Femur (tissue), 1 donor: ENCODE results near the gene ABCD1.
A peak's percentile ranks its signal among the peaks of the same experiment; 100 is the strongest.
"Not testable (repeated sequence)": the region's sequence is repeated elsewhere in the genome, so short reads cannot be mapped to it uniquely, and the experiment has no call there.

Experiments used
- DNase-seq: peaks from one replicate; pipeline ENCODE4 v3.0.0-alpha.2; 2017

Gene ABCD1

GRCh38 chrX:153694687-153695270 is 29.9 kb upstream of the ABCD1 start:
- DNase-seq, result no peak

GRCh38 chrX:153696100-153696499 is 28.6 kb upstream of the ABCD1 start:
- DNase-seq, result no peak

DNA sequence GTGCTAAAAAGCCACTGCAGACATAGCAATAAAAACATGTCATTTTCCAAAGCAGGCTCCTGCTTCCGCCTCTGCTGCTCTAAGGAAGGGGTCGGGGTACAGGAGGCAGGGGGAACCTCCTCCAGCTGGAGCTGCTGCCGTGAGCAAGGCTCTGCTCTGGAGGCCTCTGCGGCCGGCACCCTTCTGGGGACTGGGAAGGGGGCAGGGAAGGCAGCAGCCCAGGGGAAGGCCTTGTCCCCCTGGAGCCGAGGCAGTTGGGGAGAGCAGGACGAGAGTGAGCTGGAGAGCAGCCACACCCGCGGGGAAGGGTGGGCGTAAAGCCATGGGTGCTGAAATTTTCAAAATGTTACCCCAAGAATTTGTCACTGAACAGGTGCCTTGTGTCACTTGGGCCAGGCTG is 28.1 kb upstream of the ABCD1 start:
- DNase-seq, result not testable (repeated sequence)

DNA sequence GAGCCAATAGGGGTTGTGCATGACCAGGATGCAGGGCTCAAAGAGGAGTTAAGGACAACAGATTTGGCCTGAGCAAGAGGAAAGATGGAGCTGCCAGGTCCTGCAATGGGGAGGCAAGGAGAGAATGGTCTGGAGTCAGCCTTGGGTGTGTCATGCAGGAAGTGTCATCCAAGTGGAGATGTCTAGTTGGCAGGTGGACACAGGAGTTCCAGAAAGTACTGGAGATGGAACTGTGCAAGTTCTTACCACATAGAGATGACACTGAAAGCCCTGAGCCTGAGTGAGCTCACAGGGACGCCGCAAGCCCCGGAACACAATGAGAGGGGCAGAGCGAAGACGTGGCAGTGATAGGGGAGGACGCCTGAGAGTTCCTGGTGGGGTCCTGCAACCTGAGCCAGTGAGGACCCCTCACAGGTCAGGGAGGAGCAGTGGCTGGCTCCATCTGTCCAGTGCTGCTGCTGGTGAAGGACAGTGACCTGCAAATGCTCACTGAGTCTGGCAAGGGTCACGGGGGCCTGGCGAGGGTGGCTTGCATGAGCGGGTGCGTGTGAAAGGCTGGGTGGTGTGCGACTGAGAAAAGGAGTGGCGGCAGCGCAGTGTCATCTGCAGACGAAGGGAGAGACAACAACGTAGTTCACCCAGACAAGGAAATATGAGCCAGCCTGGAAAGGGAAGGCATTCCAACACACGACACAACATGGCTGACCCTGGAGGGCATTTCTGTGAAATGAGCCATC is 27.5 kb upstream of the ABCD1 start:
- DNase-seq, result not testable (repeated sequence)

GRCh38 chrX:153697924-153698865 is 26.5 kb upstream of the ABCD1 start:
- no peak for DNase-seq

- not testable (repeated sequence) for DNase-seq
These were observed 25.4 kb upstream of the ABCD1 start for GRCh38 chrX:153699210-153699783.

DNA sequence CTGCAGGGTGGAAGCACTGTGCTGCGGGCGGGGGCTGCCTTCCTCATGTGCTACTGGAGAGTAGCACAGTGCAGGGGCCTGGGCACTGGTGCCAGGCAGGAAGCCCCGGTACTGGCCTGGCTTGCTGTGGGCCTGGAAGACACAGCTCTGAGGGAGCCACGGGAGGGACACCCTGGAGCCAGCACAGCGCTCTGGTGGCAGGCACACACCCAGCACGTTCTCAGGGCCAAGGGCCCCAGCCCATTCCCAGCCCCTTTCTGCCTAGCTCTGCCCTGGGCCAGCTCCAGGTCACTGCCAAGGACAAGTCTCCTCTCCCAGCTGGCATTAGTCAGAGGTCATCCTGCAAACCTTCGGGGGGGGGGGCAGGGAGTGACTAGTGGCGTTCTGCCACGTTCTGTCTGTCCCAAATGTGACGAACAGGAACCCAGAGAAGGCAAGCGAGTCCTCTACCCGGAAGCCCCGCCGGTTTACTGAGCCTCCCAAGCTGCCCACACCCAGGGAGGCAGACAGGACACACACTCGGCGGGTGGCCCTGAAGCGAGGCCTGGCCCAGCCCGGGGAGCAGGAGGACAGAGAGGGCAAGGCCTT is 24.8 kb upstream of the ABCD1 start:
- DNase-seq, result not testable (repeated sequence)

DNA sequence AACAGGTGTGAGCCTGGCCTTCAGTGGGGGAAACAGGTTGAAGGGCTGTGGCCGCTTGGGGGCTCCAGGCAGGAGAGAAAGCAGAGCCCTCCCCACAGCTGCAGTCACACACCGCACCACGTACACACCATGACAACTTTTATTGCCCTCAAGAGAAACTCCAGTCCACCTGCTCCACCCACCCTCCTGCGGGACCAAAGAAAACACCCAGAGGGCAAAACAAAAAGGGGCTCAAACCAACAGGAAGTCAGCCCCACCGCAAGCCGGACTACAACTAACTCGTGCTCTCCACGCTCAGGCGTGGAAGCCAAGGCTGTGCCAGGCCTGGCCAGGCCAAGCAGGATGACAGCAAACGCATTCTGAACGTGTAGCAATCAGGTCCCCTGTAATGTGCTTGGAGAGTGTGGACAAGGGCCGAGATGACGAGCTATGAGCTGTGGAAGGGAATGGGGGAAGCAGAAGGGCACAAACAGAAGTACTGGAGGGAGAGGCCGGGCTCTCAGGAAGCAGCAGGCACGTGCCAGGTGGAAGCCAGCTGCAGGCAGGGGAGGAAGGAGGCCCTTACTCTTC is 24.2 kb upstream of the ABCD1 start:
- no peak for DNase-seq

GRCh38 chrX:153700967-153701366 is 23.7 kb upstream of the ABCD1 start:
- no peak for DNase-seq

- no peak for DNase-seq
These were observed 22.9 kb upstream of the ABCD1 start for GRCh38 chrX:153701706-153702105.

DNA sequence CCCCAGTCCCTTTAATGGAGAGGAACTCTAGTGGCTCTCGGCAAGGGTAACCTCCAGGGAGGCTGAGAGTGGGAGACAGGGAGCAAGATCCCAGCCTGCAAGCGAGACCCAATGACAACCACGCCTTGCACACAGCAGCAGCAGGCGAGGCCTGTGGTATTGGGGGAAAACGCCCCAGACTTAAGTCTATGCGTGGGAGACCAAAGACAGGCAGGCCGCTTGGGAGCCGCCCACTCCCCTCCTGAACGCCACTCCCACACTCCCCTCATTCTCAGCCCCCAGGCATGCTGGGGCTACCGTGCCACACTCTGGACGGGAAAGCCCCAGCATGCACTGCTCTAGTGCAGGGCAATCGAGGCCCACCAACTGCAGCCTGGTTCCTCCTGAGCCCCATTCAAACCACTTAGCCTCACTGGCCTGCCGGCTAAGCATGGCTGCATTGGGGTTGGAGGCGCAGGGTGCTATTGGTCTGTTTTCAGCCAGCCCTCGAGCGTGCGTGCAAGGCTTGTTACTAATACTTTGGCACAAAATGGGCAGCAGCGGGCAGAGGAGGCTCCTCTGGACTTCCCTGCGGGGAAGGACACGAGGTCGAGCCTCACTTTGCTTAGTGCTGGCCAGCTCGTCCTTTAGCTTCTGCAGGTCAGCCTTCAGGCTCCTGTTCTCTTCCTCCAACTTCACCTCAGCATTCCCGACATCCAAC is 22.2 kb upstream of the ABCD1 start:
- DNase-seq, result no peak

DNA sequence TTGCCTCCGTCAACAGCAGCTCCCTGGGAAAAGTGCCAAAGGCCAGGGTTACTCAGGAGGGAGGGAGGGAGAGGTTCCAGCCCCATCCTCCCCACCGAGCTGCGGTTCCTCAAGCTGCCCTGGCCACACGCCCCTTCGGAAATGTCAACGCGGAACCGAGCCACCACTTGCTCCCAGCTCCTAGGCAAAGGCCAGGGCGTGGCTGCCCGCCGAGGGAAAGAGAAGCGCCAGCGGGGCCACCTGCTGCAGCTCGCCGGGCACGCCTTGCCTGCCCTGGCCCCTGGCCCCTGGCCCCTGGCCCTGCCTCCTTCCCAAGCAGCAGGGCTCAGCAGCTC is 21.7 kb upstream of the ABCD1 start:
- DNase-seq, result peak; percentile 42

GRCh38 chrX:153704021-153704526 is 20.6 kb upstream of the ABCD1 start:
- DNase-seq, result no peak

GRCh38 chrX:153704631-153705402 is 19.8 kb upstream of the ABCD1 start:
- not testable (repeated sequence) for DNase-seq

DNA sequence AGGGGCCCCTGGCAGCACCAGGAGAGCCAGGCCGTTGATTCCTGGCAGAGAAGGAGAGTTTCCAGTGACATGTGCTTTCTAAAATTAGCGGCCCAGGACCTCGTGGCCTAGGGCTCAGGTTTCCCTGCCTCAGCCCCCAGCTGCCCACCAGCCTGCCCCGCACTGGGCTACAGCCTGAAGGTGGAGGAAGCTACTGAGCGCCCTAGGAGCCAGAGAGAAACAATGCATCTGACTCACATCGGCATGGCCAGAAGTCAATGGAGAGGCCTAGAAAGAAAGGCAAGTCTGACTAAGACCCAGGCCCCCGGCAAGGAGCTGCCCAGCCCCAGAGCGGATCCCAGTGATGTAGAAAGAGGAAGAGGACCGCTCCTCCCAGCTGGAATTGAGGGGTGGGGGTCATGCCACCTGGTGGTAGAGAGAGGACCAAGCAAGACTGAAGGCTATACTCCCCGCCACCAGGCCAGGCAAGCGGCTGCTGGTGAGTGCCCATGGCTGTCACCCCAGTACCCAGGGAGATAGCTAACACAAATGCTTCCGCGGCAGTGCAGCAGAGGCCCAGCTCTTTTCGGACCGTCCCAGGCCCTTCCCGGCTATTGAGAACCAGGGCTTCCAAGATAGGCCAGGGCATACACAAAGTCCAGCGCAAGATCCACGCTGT is 19.1 kb upstream of the ABCD1 start:
- DNase-seq, result not testable (repeated sequence)

DNA sequence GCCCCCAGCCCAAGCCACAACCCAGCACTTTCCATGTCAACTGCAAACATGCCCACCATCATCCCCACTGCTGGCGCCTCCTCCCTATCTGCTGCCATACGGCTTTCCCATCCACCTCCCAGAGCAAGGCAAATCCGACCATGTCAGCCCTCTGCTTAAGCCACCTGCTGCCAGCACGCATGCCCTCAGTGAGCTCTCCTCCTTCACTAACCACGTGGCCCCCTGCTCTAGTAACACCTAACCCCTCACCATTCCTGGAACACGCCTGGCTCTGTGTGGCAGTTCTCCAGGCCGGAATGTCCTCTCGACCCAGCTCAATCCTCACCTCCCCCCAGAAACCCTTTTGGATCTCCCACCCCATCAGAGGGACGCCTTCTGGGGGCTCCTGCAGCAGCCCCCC is 17.9 kb upstream of the ABCD1 start:
- DNase-seq, result no peak

GRCh38 chrX:153707406-153707805 is 17.2 kb upstream of the ABCD1 start:
- DNase-seq, result no peak

- DNase-seq, result peak; percentile 82
These were observed 16.2 kb upstream of the ABCD1 start for GRCh38 chrX:153708415-153708814.

DNA sequence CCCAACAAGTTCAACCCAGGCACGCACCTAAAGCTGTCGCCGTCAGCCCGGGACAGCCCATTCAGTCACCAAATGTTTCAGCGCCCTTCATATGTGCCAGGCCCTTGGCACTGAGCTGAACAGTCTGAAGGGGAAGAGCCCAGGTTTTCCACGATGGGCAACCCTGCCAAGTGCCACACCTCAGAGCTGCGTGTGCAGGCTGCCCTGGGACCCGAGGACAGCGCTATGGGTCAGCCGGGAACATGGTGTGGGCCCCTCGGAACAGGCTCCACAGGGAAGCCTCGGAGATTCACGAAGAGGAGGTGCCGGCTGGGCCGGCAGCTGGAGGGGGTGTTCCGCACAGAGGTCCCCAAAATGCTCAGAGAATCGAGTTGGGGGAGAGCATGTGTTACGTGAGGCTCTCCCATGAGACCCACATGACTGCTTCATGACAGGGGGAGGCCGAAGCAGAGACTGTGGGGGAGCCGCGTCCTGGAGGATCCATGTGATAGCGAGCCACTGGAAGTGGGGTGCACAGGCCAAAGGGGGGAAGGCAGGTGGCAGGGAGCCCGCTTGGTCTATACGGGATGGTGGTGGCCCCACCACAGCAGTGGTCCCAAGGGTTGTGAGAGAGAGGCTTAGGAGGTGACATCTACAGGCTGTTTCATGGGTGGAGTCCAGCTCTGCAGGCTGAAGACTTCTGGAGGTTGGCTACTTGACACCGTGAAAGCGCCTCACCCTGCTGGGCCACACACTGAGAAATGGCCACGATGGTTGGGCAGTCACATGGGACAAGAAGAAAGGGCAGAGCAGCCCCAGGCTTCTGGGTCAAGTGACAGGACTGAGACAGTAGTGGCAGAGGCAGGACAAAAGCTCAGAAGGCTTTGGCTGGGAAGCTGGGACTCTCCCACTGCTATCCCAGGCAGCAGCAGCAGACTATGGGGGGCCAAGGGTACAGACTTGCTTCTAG is 14.7 kb upstream of the ABCD1 start:
- DNase-seq, result no peak
